Spleen (tissue), 11 donors: ENCODE data around the gene STMN3. TPM values are rescaled to one million over a fixed set of nuclear protein-coding genes. Genes with fewer than 3 reads are reported as not detected.

ENCODE experiments used
- DNase-seq: peaks from one replicate; pipeline ENCODE4 v3.0.0-alpha.2; 2020
- H3K27ac ChIP-seq, 8 donors: fragments of 200-600 bp; sonication (generic) in 7 of 8; 1 replicate in 4 of 8; 2 replicates in 4 of 8; pipeline versions ENCODE4 v1.5.0 to v1.8.0; 2016 to 2021; ENCODE audit warnings: inconsistent platforms in 4 of 8, mild to moderate bottlenecking in 4 of 8, moderate library complexity in 1 of 8
- H3K27me3 ChIP-seq, 7 donors: fragments of 200-600 bp; sonication (generic) in 6 of 7; replicated peaks in 1 of 7; 1 replicate in 4 of 7; 2 replicates in 3 of 7; pipeline versions ENCODE4 v1.5.0 to v1.8.0; 2016 to 2021; ENCODE audit warnings: inconsistent platforms in 3 of 7, mild to moderate bottlenecking in 1 of 7
- H3K36me3 ChIP-seq, 6 donors: fragments of 200-600 bp; sonication (generic) in 5 of 6; 1 replicate in 4 of 6; 2 replicates in 2 of 6; pipeline versions ENCODE4 v1.5.0 to v1.8.0; 2016 to 2021; ENCODE audit warnings: inconsistent platforms in 2 of 6
- H3K4me1 ChIP-seq, 6 donors: fragments of 200-600 bp; sonication (generic) in 5 of 6; 1 replicate in 3 of 6; 2 replicates in 3 of 6; pipeline versions ENCODE4 v1.5.0 to v1.8.0; 2016 to 2021; ENCODE audit warnings: inconsistent platforms in 3 of 6
- H3K4me3 ChIP-seq, 8 donors: fragments of 200-600 bp; sonication (generic) in 7 of 8; 1 replicate in 4 of 8; 2 replicates in 4 of 8; pipeline versions ENCODE4 v1.5.0 to v1.8.0; 2016 to 2021; ENCODE audit warnings: inconsistent platforms in 4 of 8, mild to moderate bottlenecking in 4 of 8, moderate library complexity in 2 of 8
- H3K9me3 ChIP-seq, 8 donors: fragments of 200-600 bp; sonication (generic) in 7 of 8; 1 replicate in 4 of 8; 2 replicates in 4 of 8; pipeline versions ENCODE4 v1.5.0 to v1.8.0; 2016 to 2021; ENCODE audit warnings: inconsistent platforms in 4 of 8
- POLR2A ChIP-seq, 3 donors: fragments of 450-650 bp; IDR thresholded peaks; one replicate each; pipeline ENCODE4 v1.5.1; 2017; ENCODE audit warnings: antibody characterized with exemption in 3 of 3, mild to moderate bottlenecking in 1 of 3
- POLR2AphosphoS5 ChIP-seq, 3 donors: sonication (generic); formaldehyde crosslinking; IDR thresholded peaks; one replicate each; pipeline ENCODE4 v1.5.1; 2017; ENCODE audit warnings: antibody characterized with exemption in 3 of 3
- WGBS, 5 donors: extraction: QIAGEN DNeasy Blood & Tissue Kit in 3 of 5; methylation state at CpG; one replicate each; pipeline versions ENCODE4 v1.1.5 to v1.1.7; 2013 to 2018; 5-methylcytosine and 5-hydroxymethylcytosine counted together
- intact Hi-C: fragments of 100-400 bp; cut with DNase I; formaldehyde crosslinking; loops from one replicate; pipeline ENCODE4 v1.15.0; 2023; ENCODE audit warnings: low total_unique reads
- polyA plus RNA-seq, 3 donors: library from polyadenylated mRNA; stranded (reverse); fragments of 200-250 nt; gene quantifications; one replicate each; pipeline ENCODE4 v1.2.1, GENCODE V29; 2013
- total RNA-seq, 7 donors: library from RNA; depleted of rRNA in 3 of 7; stranded (reverse); fragments of >200 nt in 3 of 7; fragmentation: NEBNext Ultra II Directional in 4 of 7; extraction: Animal tissue kit (Norgen Biotek cat#: 25700) in 4 of 7; gene quantifications; one replicate each; pipeline versions ENCODE4 v1.1.0 to v1.2.1, GENCODE V29; 2016 to 2021
- TF ChIP-seq, protein P1 (sequence below), 11 experiments: fragments of 200-600 bp in 7 of 11; fragments of 450-650 bp in 4 of 11; sonication (generic) in 4 of 11; IDR thresholded peaks in 8 of 11; conservative IDR thresholded peaks in 3 of 11; 1 replicate in 7 of 11; 2 replicates in 4 of 11; pipeline versions ENCODE4 v1.4.0 to v1.8.0; 2016 to 2021; ENCODE audit warnings: antibody characterized with exemption in 11 of 11, inconsistent platforms in 4 of 11, mild to moderate bottlenecking in 1 of 11
- donor health status: healthy with polysubstance abuse.
- donor health status: DM: no; HTN: no; CAD: no; lungs with moderate emphysema.
- donor health status: DM: no; HTN: no; CAD: no.
- donor health status: Bipolar disorder and iron deficiency.
- donor health status: healthy.
- donor health status: DM: no; HTN: no; CAD: no.
- donor health status: DM: yes; HTN: yes; CAD: no.

Gene STMN3
- total and polyA plus RNA-seq, 10 donors: 16.1 to 57.0 (median 32.3) TPM

GRCh38 chr20:63648895-63649589, 4.2 kb downstream of the STMN3 start:
- H3K27me3 ChIP-seq: peaks cover 0 to 30% (median 13%) of the 10 kb centered on the region in 7 donors
- no peak overlapping the region for H3K4me3 ChIP-seq
- TF ChIP-seq, protein P1, sequence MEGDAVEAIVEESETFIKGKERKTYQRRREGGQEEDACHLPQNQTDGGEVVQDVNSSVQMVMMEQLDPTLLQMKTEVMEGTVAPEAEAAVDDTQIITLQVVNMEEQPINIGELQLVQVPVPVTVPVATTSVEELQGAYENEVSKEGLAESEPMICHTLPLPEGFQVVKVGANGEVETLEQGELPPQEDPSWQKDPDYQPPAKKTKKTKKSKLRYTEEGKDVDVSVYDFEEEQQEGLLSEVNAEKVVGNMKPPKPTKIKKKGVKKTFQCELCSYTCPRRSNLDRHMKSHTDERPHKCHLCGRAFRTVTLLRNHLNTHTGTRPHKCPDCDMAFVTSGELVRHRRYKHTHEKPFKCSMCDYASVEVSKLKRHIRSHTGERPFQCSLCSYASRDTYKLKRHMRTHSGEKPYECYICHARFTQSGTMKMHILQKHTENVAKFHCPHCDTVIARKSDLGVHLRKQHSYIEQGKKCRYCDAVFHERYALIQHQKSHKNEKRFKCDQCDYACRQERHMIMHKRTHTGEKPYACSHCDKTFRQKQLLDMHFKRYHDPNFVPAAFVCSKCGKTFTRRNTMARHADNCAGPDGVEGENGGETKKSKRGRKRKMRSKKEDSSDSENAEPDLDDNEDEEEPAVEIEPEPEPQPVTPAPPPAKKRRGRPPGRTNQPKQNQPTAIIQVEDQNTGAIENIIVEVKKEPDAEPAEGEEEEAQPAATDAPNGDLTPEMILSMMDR (IDR thresholded peaks at IDR 0.05 in 8 of 11, conservative IDR thresholded peaks at IDR 0.05 in 3 of 11): no peak
- no peak for TF ChIP-seq POLR2AphosphoS5 (IDR thresholded peaks at IDR 0.05)
- TF ChIP-seq POLR2A (IDR thresholded peaks at IDR 0.05): no peak
- no peaks in the 10 kb centered on the region for H3K9me3 ChIP-seq
- H3K27ac ChIP-seq: no peak overlapping the region
- WGBS, 5 donors: 78 to 88% (median 81%) methylated on average over 8 to 11 of the region's 11 CpGs
- H3K4me1 ChIP-seq: peaks cover 5 to 32% (median 28%) of the 10 kb centered on the region in 6 donors
- peaks cover 0 to 2% (median 0%) of the 10 kb centered on the region in 6 donors for H3K36me3 ChIP-seq
- intact Hi-C loops: no loop called here
- no peak for DNase-seq

DNA sequence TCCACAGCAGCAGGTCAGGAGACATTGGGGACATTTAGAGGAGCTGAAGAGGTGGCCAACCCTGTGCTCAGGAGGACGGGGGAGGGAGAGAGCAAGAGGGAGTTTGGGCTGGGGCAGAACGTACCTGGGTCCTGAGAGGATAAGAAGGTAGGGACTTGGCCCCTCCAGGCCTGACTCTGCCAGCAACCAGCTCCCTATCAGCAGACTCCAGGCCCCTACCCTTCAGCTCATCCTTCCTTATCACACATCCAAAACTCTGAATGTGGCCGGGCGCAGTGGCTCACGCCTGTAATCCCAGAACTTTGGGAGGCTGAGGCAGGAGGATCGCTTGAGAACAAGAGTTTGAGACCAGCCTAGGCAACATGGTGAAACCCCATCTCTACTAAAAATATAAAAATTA, 5.0 kb downstream of the STMN3 start:
- TF ChIP-seq POLR2AphosphoS5 (IDR thresholded peaks at IDR 0.05) (no peak), POLR2A (IDR thresholded peaks at IDR 0.05) (no peak)
- TF ChIP-seq, protein P1 (IDR thresholded peaks at IDR 0.05 in 8 of 11, conservative IDR thresholded peaks at IDR 0.05 in 3 of 11): no peak
- H3K4me3 ChIP-seq: no peak overlapping the region
- intact Hi-C loops: no loop called here
- H3K27ac ChIP-seq: no peak overlapping the region
- 84 to 96% (median 90%) methylated on average over 6 of the region's 6 CpGs for WGBS, 5 donors
- H3K9me3 ChIP-seq: no peaks in the 10 kb centered on the region
- H3K4me1 ChIP-seq: peaks cover 0 to 26% (median 20%) of the 10 kb centered on the region in 6 donors
- peaks cover 0 to 22% (median 13%) of the 10 kb centered on the region in 7 donors for H3K27me3 ChIP-seq
- no peak for DNase-seq
- peaks cover 0 to 11% (median 0%) of the 10 kb centered on the region in 6 donors for H3K36me3 ChIP-seq

DNA sequence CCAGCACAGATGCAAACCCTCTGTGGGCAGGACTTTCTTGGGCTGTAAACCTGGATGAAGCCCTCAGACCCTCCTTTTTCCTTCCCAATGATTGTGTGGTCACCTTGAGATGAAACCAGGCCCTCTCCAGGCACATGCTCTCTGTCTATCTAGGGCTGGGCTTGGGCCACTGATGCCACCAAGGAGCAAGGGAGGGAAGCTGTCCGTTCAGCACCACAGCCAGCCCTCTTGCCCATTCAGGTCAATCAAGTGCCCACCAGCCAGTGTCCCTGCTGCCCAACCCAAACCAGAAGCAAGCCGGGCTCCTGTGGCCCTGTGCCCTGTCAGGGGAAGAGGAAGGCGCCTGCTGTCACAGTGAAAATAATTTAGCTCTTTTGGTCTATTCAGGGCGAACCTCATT, 8.0 kb downstream of the STMN3 start:
- H3K4me1 ChIP-seq: peaks cover 7 to 25% (median 16%) of the 10 kb centered on the region in 6 donors
- intact Hi-C loops: no loop called here
- WGBS, 5 donors: 85 to 93% (median 87%) methylated on average over 4 of the region's 4 CpGs

GRCh38 chr20:63643946-63644345, 9.3 kb downstream of the STMN3 start:
- peaks cover 0 to 13% (median 0%) of the 10 kb centered on the region in 6 donors for H3K36me3 ChIP-seq
- H3K27me3 ChIP-seq: no peaks in the 10 kb centered on the region
- WGBS, 5 donors: 88 to 96% (median 92%) methylated on average over 15 of the region's 15 CpGs
- H3K4me1 ChIP-seq: peaks cover 17 to 38% (median 29%) of the 10 kb centered on the region in 6 donors
- TF ChIP-seq POLR2AphosphoS5 (IDR thresholded peaks at IDR 0.05) (no peak), POLR2A (IDR thresholded peaks at IDR 0.05) (no peak)
- TF ChIP-seq, protein P1 (IDR thresholded peaks at IDR 0.05 in 8 of 11, conservative IDR thresholded peaks at IDR 0.05 in 3 of 11): no peak
- peak; percentile 82 for DNase-seq
- no peak overlapping the region for H3K27ac ChIP-seq
- no peaks in the 10 kb centered on the region for H3K9me3 ChIP-seq
- intact Hi-C loops: no loop called here
- H3K4me3 ChIP-seq: no peak overlapping the region

More for the DNA sequence above, 8.0 kb downstream of the STMN3 start:
- TF ChIP-seq POLR2AphosphoS5 (IDR thresholded peaks at IDR 0.05) (no peak), POLR2A (IDR thresholded peaks at IDR 0.05) (no peak)
- Histone ChIP-seq H3K36me3 (peaks cover 0 to 13% (median 0%) of the 10 kb centered on the region in 6 donors), H3K9me3 (no peaks in the 10 kb centered on the region), H3K27ac (no peak overlapping the region), H3K27me3 (no peaks in the 10 kb centered on the region), H3K4me3 (no peak overlapping the region)
- DNase-seq: no peak
